IMR-90 (cell line): ENCODE data around the gene MSMO1. TPM values are rescaled to one million over a fixed set of nuclear protein-coding genes. Genes with fewer than 3 reads are reported as not detected.

Experiments used
- ATAC-seq: fragments of 200-7000 bp; cut with Tn5 transposase; 2 replicates; pipeline ENCODE4 v1.9.1; 2020; ENCODE audit warnings: low read depth, mild to moderate bottlenecking, moderate library complexity
- BruUV-seq: library from RNA; stranded (reverse); fragments of 400-500 nt; replicated peaks from 2 replicates; lab custom pipeline; 2021; lab: Mats Ljungman, UMichigan
- CTCF ChIA-PET: fragments of 300-600 bp; formaldehyde crosslinking; extraction: SDS; loops from one replicate; lab custom pipeline; 2021; ENCODE audit warnings: antibody characterized with exemption; lab: Yijun Ruan, JAX
- POLR2A ChIA-PET: fragments of 300-600 bp; sonication (Branson Sonifier 250); formaldehyde crosslinking; loops from one replicate; lab custom pipeline; 2022; ENCODE audit warnings: antibody characterized with exemption; ENCODE audit not compliant: unreplicated experiment; lab: Charles Lee
- DNase-seq: peaks from one replicate; pipeline ENCODE4 v3.0.0; 2013
- H2AFZ ChIP-seq: replicated peaks from 2 replicates; pipeline ENCODE3; 2013; ENCODE audit warnings: low read length, mild to moderate bottlenecking; ENCODE audit not compliant: poor library complexity
- H2AK5ac ChIP-seq: 2 replicates; pipeline ENCODE4 v1.6.1; 2013; ENCODE audit warnings: low read depth, low read length, inconsistent platforms
- H2AK9ac ChIP-seq: replicated peaks from 2 replicates; pipeline ENCODE3; 2013; ENCODE audit warnings: mild to moderate bottlenecking, low read depth, low read length, moderate library complexity; ENCODE audit not compliant: poor library complexity
- H2BK120ac ChIP-seq: 2 replicates; pipeline ENCODE4 v1.6.1; 2013; ENCODE audit warnings: low read depth, low read length, inconsistent platforms
- H2BK15ac ChIP-seq: 3 replicates; pipeline ENCODE4 v1.6.1; 2013; ENCODE audit warnings: low read depth, low read length, inconsistent platforms
- H2BK20ac ChIP-seq: 2 replicates; pipeline ENCODE4 v1.6.1; 2013; ENCODE audit warnings: low read depth, mild to moderate bottlenecking, inconsistent platforms, low read length, moderate library complexity
- H2BK5ac ChIP-seq: 2 replicates; pipeline ENCODE4 v1.6.1; 2013; ENCODE audit warnings: mild to moderate bottlenecking, low read depth, low read length, inconsistent platforms; ENCODE audit not compliant: poor library complexity, severe bottlenecking
- H3K14ac ChIP-seq: replicated peaks from 2 replicates; pipeline ENCODE4 v1.6.1; 2013; ENCODE audit warnings: low read depth, low read length, inconsistent platforms
- H3K18ac ChIP-seq: 2 replicates; pipeline ENCODE4 v1.6.1; 2013; ENCODE audit warnings: low read depth, low read length, control low read depth
- H3K23ac ChIP-seq: 2 replicates; pipeline ENCODE4 v1.6.1; 2013; ENCODE audit warnings: low read depth, low read length, inconsistent platforms
- H3K27ac ChIP-seq: 2 replicates; pipeline ENCODE4 v1.5.1; 2013; ENCODE audit warnings: mild to moderate bottlenecking, control low read depth, low read length; ENCODE audit not compliant: insufficient read depth
- H3K27me3 ChIP-seq: 2 replicates; pipeline ENCODE4 v1.6.1; 2013; ENCODE audit warnings: low read length; ENCODE audit not compliant: control insufficient read depth, insufficient read depth
- H3K36me3 ChIP-seq: 2 replicates; pipeline ENCODE4 v1.6.1; 2013; ENCODE audit warnings: low read length, mixed read lengths; ENCODE audit not compliant: control insufficient read depth, insufficient read depth
- H3K4ac ChIP-seq: 2 replicates; pipeline ENCODE4 v1.6.1; 2013; ENCODE audit warnings: low read depth, low read length, inconsistent platforms
- H3K4me1 ChIP-seq: 2 replicates; pipeline ENCODE4 v1.6.1; 2013; ENCODE audit warnings: low read length, mixed read lengths; ENCODE audit not compliant: control insufficient read depth, insufficient read depth
- H3K4me2 ChIP-seq: 2 replicates; pipeline ENCODE4 v1.6.1; 2013; ENCODE audit warnings: low read depth, mild to moderate bottlenecking, control low read depth, low read length, moderate library complexity
- H3K4me3 ChIP-seq: 2 replicates; pipeline ENCODE4 v1.5.1; 2013; ENCODE audit warnings: low read depth, mild to moderate bottlenecking, control low read depth, low read length, moderate library complexity; ENCODE audit not compliant: insufficient read depth
- H3K56ac ChIP-seq: 2 replicates; pipeline ENCODE4 v1.6.1; 2013; ENCODE audit warnings: low read length, inconsistent platforms; ENCODE audit not compliant: insufficient read depth; ENCODE audit errors: extremely low read depth
- H3K79me1 ChIP-seq, 2 experiments: 2 replicates each; pipeline ENCODE4 v1.6.1; 2013; ENCODE audit warnings: low read length in 2 of 2, inconsistent platforms in 1 of 2, low read depth in 1 of 2
- H3K9ac ChIP-seq: 2 replicates; pipeline ENCODE4 v1.6.1; 2013; ENCODE audit warnings: low read depth, low read length, control low read depth
- H3K9me1 ChIP-seq: 2 replicates; pipeline ENCODE4 v1.6.1; 2013; ENCODE audit warnings: low read length, inconsistent platforms; ENCODE audit not compliant: insufficient read depth
- H3K9me3 ChIP-seq: 2 replicates; pipeline ENCODE4 v1.6.1; 2013; ENCODE audit warnings: low read length; ENCODE audit not compliant: control insufficient read depth, insufficient read depth
- H4K20me1 ChIP-seq: 2 replicates; pipeline ENCODE4 v1.6.1; 2013; ENCODE audit warnings: low read length, inconsistent platforms; ENCODE audit not compliant: insufficient read depth
- H4K5ac ChIP-seq: 2 replicates; pipeline ENCODE4 v1.6.1; 2013; ENCODE audit warnings: mild to moderate bottlenecking, low read depth, low read length, control low read depth
- H4K8ac ChIP-seq, 2 experiments: 2 replicates each; pipeline ENCODE4 v1.6.1; 2013; ENCODE audit warnings: low read depth in 2 of 2, low read length in 2 of 2, control low read depth in 1 of 2, inconsistent platforms in 1 of 2
- H4K91ac ChIP-seq: 2 replicates; pipeline ENCODE4 v1.6.1; 2013; ENCODE audit warnings: low read depth, low read length, inconsistent platforms; ENCODE audit not compliant: insufficient read depth
- CEBPB ChIP-seq: IDR thresholded peaks from 2 replicates; pipeline ENCODE4 v1.6.1; 2012; ENCODE audit warnings: low read depth, low read length, improper control_type of control experiment
- CHD1 ChIP-seq: IDR thresholded peaks from 2 replicates; pipeline ENCODE4 v1.6.1; 2012; ENCODE audit warnings: low read depth, low read length, improper control_type of control experiment
- CTCF ChIP-seq: conservative IDR thresholded peaks from 2 replicates; pipeline ENCODE4 v1.5.1; 2012; ENCODE audit warnings: mild to moderate bottlenecking, low read depth, low read length, improper control_type of control experiment
- ELK1 ChIP-seq: fragments of 150-350 bp; IDR thresholded peaks from 2 replicates; pipeline ENCODE4 v1.6.1; 2016; ENCODE audit warnings: low read depth, mild to moderate bottlenecking, low read length, moderate library complexity, borderline replicate concordance
- MAFK ChIP-seq: IDR thresholded peaks from 2 replicates; pipeline ENCODE4 v1.6.1; 2012; ENCODE audit warnings: low read depth, low read length, improper control_type of control experiment
- MXI1 ChIP-seq: IDR thresholded peaks from 2 replicates; pipeline ENCODE4 v1.6.1; 2012; ENCODE audit warnings: low read depth, mild to moderate bottlenecking, low read length, moderate library complexity, borderline replicate concordance
- RAD21 ChIP-seq: IDR thresholded peaks from 2 replicates; pipeline ENCODE4 v1.6.1; 2012; ENCODE audit warnings: low read length, improper control_type of control experiment
- RCOR1 ChIP-seq: IDR thresholded peaks from 2 replicates; pipeline ENCODE4 v1.6.1; 2012; ENCODE audit warnings: mild to moderate bottlenecking, low read length, improper control_type of control experiment; ENCODE audit not compliant: insufficient replicate concordance
- RFX5 ChIP-seq: IDR thresholded peaks from 2 replicates; pipeline ENCODE4 v1.8.0; 2012; ENCODE audit warnings: low read depth, mild to moderate bottlenecking, low read length, moderate library complexity
- SMC3 ChIP-seq: fragments of 150-350 bp; IDR thresholded peaks from 2 replicates; pipeline ENCODE4 v1.6.1; 2016; ENCODE audit warnings: low read depth, mild to moderate bottlenecking, antibody characterized with exemption, low read length, moderate library complexity
- USF2 ChIP-seq: fragments of 150-350 bp; IDR thresholded peaks from 2 replicates; pipeline ENCODE4 v1.6.1; 2017; ENCODE audit warnings: mild to moderate bottlenecking, antibody characterized with exemption, low read length, low read depth
- WGBS, 2 experiments: methylation state at CpG; one replicate each; pipeline versions ENCODE4 v1.1.5 to v1.1.7; 2013; ENCODE audit warnings: missing lambda C conversion rate in 2 of 2; ENCODE audit not compliant: insufficient read length in 1 of 2; ENCODE audit errors: extremely low coverage in 2 of 2; 5-methylcytosine and 5-hydroxymethylcytosine counted together
- dilution Hi-C: fragments of 300-500 bp; cut with HindIII; formaldehyde crosslinking; loops from one replicate; pipeline ENCODE4 v1.14.3; 2018; ENCODE audit warnings: low sequenced_read_pairs; ENCODE audit not compliant: unreplicated experiment
- in situ Hi-C: fragments of 300-500 bp; cut with MboI; formaldehyde crosslinking; loops from 3 replicates; pipeline ENCODE4 v1.14.3; 2019; ENCODE audit warnings: low sequenced_read_pairs, inconsistent platforms, mixed read lengths
- intact Hi-C: fragments of 100-400 bp; cut with micrococcal nuclease; formaldehyde crosslinking; loops from 2 replicates; pipeline ENCODE4 v1.10.0; 2022
- polyA plus RNA-seq, 3 experiments: library from polyadenylated mRNA; depleted of rRNA; stranded (reverse); fragments of >200 nt; gene quantifications; 2 replicates each; pipeline ENCODE4 v1.2.3, GENCODE V29; 2012; ENCODE audit warnings: low replicate concordance in 1 of 3
- total RNA-seq: library from RNA; depleted of rRNA; stranded (reverse); fragments of >200 nt; gene quantifications from 2 replicates; pipeline ENCODE4 v1.2.3, GENCODE V29; 2012

The MSMO1 gene
- total and polyA plus RNA-seq, 2 of the 4 experiments (the other 2 are of a cell fraction), result 40.1 to 42.1 TPM

GRCh38 chr4:165385126-165385525, 57.7 kb downstream of the MSMO1 start:
- ChIA-PET CTCF (no interaction called here), POLR2A (no interaction called here)
- Histone ChIP-seq H3K36me3 (no peaks in the 10 kb centered on the region), H3K4me1 (no peaks in the 10 kb centered on the region), H2BK5ac (no peak overlapping the region), H3K9me3 (no peaks in the 10 kb centered on the region), H3K23ac (no peak overlapping the region), H2AK9ac (no peak overlapping the region), H3K27me3 (no peaks in the 10 kb centered on the region), H3K4me2 (no peak overlapping the region), H4K5ac (no peak overlapping the region), H3K27ac (no peak overlapping the region), H2AFZ (no peak overlapping the region), H3K18ac (no peak overlapping the region), H3K9me1 (no peaks in the 10 kb centered on the region), H3K4ac (no peak overlapping the region), H3K4me3 (no peak overlapping the region), H3K56ac (no peak overlapping the region), H2AK5ac (no peak overlapping the region), H4K91ac (no peak overlapping the region), H4K8ac (no peak overlapping the region), H3K14ac (no peak overlapping the region), H4K20me1 (no peaks in the 10 kb centered on the region), H2BK20ac (no peak overlapping the region), H3K79me1 (no peaks in the 10 kb centered on the region), H2BK15ac (no peak overlapping the region), H3K9ac (no peak overlapping the region), H2BK120ac (no peak overlapping the region)
- no TSS peak for BruUV-seq
- WGBS, 2 experiments, result no CpG with 5 or more reads among the region's 4 CpGs
- in situ Hi-C loops, result no loop called here
- no peak for ATAC-seq
- DNase-seq, result no peak
- dilution Hi-C loops, result no loop called here
- intact Hi-C loops, result no loop called here
- TF ChIP-seq MAFK, result no peak
- TF ChIP-seq CTCF, result no peak
- TF ChIP-seq RAD21, result no peak
- no peak for TF ChIP-seq CHD1
- TF ChIP-seq RCOR1, result no peak
- no peak for TF ChIP-seq ELK1
- TF ChIP-seq SMC3, result no peak
- TF ChIP-seq USF2, result no peak
- TF ChIP-seq MXI1, result no peak
- no peak for TF ChIP-seq RFX5
- no peak for TF ChIP-seq CEBPB
